Measurements from ENCODE around the gene NBPF20.
"Not testable (repeated sequence)": the region's sequence is repeated elsewhere in the genome, so short reads cannot be mapped to it uniquely, and the experiment has no call there.

DNA sequence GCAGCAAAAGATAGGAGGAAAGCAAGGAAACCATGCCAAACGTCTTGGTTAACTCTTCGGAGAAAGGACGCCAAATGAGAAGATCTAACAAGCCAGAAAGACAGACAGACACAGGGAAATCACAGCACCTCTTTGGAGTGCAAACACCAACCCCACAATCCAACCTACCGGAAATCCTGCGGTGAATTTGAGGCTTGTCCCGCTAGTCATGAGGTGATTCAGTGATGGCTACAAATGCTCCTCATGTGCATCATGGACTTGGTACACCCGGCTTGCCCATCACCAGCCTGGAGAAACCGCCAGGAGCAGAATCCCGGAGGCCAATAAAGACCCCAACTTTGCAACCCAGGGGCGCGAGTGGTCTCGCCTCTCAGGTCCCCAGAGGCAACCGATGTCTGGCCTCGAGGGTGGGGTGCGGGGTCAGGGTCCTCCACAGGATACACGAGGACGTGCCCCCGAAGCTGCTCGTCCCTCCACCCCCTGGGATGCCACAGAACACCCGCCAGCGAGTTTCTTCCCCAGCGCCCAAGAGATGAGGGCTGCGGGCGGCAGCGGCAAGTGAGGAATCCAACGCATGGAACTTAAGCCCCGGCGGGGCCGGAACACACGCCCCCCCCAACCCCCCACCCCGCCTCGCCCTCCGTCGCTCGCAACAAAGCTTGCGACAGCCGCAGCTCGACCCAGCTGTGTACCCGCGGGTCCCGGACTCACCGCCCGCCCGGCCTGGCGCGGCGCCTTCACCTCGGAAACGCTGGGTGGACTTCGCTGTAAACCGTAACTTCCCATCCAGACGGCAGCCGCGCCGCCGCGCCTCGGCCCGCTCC is 579 bp downstream of the NBPF20 start:
- TF ChIP-seq CTCF (conservative IDR thresholded peaks at IDR 0.05); ZFX (IDR thresholded peaks at IDR 0.05): not testable (repeated sequence)

All from C4-2B (cell line).